Tibial artery (tissue), 4 donors: Measurements from ENCODE around the gene MOGAT2.

Source experiments
- DNase-seq, 2 donors: peaks; one replicate each; pipeline ENCODE4 v3.0.0-alpha.2; 2019
- H3K27ac ChIP-seq, 2 donors: fragments of 200-600 bp; sonication (generic) in 1 of 2; 1 replicate in 1 of 2; 2 replicates in 1 of 2; pipeline ENCODE4 v1.5.1; 2018 to 2019; ENCODE audit warnings: mild to moderate bottlenecking in 1 of 2
- H3K27me3 ChIP-seq, 2 donors: fragments of 200-600 bp; sonication (generic) in 1 of 2; one replicate each; pipeline versions ENCODE4 v1.5.1 to v1.6.0; 2016 to 2019
- H3K36me3 ChIP-seq, 3 donors: fragments of 200-600 bp; sonication (generic) in 2 of 3; one replicate each; pipeline ENCODE4 v1.5.1; 2016 to 2019; ENCODE audit warnings: mild to moderate bottlenecking in 2 of 3
- H3K4me1 ChIP-seq, 4 donors: fragments of 200-600 bp; sonication (generic) in 2 of 4; 1 replicate in 3 of 4; 2 replicates in 1 of 4; pipeline ENCODE4 v1.5.1; 2016 to 2019
- H3K4me3 ChIP-seq, 2 donors: fragments of 200-600 bp; sonication (generic) in 1 of 2; 1 replicate in 1 of 2; 2 replicates in 1 of 2; pipeline ENCODE4 v1.5.1; 2018 to 2019; ENCODE audit warnings: mild to moderate bottlenecking in 2 of 2
- H3K9me3 ChIP-seq, 3 donors: fragments of 200-600 bp; sonication (generic) in 1 of 3; one replicate each; pipeline ENCODE4 v1.5.1; 2016 to 2019
- CTCF ChIP-seq, 2 experiments: fragments of 200-600 bp in 1 of 2; fragments of 450-650 bp in 1 of 2; IDR thresholded peaks; one replicate each; pipeline ENCODE4 v1.5.1; 2017 to 2019; ENCODE audit warnings: antibody characterized with exemption in 2 of 2, mild to moderate bottlenecking in 1 of 2, moderate library complexity in 1 of 2
- intact Hi-C: fragments of 100-400 bp; cut with DNase I; formaldehyde crosslinking; loops from one replicate; pipeline ENCODE4 v1.15.0; 2023; ENCODE audit warnings: low total_unique reads

MOGAT2 gene

GRCh38 chr11:75714211-75714610, 3.4 kb upstream of the MOGAT2 start:
- H3K36me3 ChIP-seq = no peaks in the 10 kb centered on the region

GRCh38 chr11:75715688-75716087, 1.9 kb upstream of the MOGAT2 start:
- no peak for DNase-seq
- H3K4me1 ChIP-seq = peaks cover 0 to 10% (median 0%) of the 10 kb centered on the region in 4 donors
- intact Hi-C loops = loop anchor here (10.0 kb wide), 1 partner anchor 69 kb away; no protein-coding TSS in a partner anchor
- no peaks in the 10 kb centered on the region for H3K36me3 ChIP-seq
- no peaks in the 10 kb centered on the region for H3K27me3 ChIP-seq
- H3K9me3 ChIP-seq = no peaks in the 10 kb centered on the region
- no peak for TF ChIP-seq CTCF (IDR thresholded peaks at IDR 0.05)
- H3K27ac ChIP-seq = no peak overlapping the region
- H3K4me3 ChIP-seq = no peak overlapping the region

More at GRCh38 chr11:75714211-75714610, 3.4 kb upstream of the MOGAT2 start:
- Histone ChIP-seq H3K4me1 (peaks cover 0 to 10% (median 0%) of the 10 kb centered on the region in 4 donors), H3K27ac (no peak overlapping the region), H3K27me3 (no peaks in the 10 kb centered on the region), H3K4me3 (no peak overlapping the region), H3K9me3 (no peaks in the 10 kb centered on the region)
- no peak for TF ChIP-seq CTCF (IDR thresholded peaks at IDR 0.05)
- intact Hi-C loops = loop anchor here (10.0 kb wide), 1 partner anchor 71 kb away; no protein-coding TSS in a partner anchor
- DNase-seq = no peak

GRCh38 chr11:75716659-75717058, 979 bp upstream of the MOGAT2 start:
- no peak overlapping the region for H3K4me3 ChIP-seq
- H3K27me3 ChIP-seq = no peaks in the 10 kb centered on the region
- no peak for TF ChIP-seq CTCF (IDR thresholded peaks at IDR 0.05)
- intact Hi-C loops = loop anchor here (10.0 kb wide), 1 partner anchor 68 kb away; no protein-coding TSS in a partner anchor
- no peak overlapping the region for H3K27ac ChIP-seq
- no peaks in the 10 kb centered on the region for H3K9me3 ChIP-seq
- H3K36me3 ChIP-seq = no peaks in the 10 kb centered on the region
- no peak for DNase-seq
- peaks cover 0 to 10% (median 0%) of the 10 kb centered on the region in 4 donors for H3K4me1 ChIP-seq

GRCh38 chr11:75718419-75719339, 1.0 kb downstream of the MOGAT2 start:
- H3K9me3 ChIP-seq = no peaks in the 10 kb centered on the region
- H3K27ac ChIP-seq = no peak overlapping the region
- no peaks in the 10 kb centered on the region for H3K36me3 ChIP-seq
- intact Hi-C loops = loop anchor here (10.0 kb wide), 1 partner anchor 66 kb away; no protein-coding TSS in a partner anchor
- H3K4me1 ChIP-seq = peaks cover 0 to 18% (median 4%) of the 10 kb centered on the region in 4 donors
- H3K27me3 ChIP-seq = no peaks in the 10 kb centered on the region
- no peak for DNase-seq
- H3K4me3 ChIP-seq = no peak overlapping the region
- TF ChIP-seq CTCF (IDR thresholded peaks at IDR 0.05) = no peak

GRCh38 chr11:75719340-75720239, 2.0 kb downstream of the MOGAT2 start:
- H3K9me3 ChIP-seq = no peaks in the 10 kb centered on the region
- no peak overlapping the region for H3K4me3 ChIP-seq
- no peak for TF ChIP-seq CTCF (IDR thresholded peaks at IDR 0.05)
- no peaks in the 10 kb centered on the region for H3K36me3 ChIP-seq
- no peak overlapping the region for H3K27ac ChIP-seq
- H3K4me1 ChIP-seq = peaks cover 0 to 18% (median 4%) of the 10 kb centered on the region in 4 donors
- intact Hi-C loops = loop anchor here (10.0 kb wide), 1 partner anchor 65 kb away; no protein-coding TSS in a partner anchor
- no peak for DNase-seq
- H3K27me3 ChIP-seq = no peaks in the 10 kb centered on the region
